ENCODE results near the gene NPC1.

NPC1 gene

DNA sequence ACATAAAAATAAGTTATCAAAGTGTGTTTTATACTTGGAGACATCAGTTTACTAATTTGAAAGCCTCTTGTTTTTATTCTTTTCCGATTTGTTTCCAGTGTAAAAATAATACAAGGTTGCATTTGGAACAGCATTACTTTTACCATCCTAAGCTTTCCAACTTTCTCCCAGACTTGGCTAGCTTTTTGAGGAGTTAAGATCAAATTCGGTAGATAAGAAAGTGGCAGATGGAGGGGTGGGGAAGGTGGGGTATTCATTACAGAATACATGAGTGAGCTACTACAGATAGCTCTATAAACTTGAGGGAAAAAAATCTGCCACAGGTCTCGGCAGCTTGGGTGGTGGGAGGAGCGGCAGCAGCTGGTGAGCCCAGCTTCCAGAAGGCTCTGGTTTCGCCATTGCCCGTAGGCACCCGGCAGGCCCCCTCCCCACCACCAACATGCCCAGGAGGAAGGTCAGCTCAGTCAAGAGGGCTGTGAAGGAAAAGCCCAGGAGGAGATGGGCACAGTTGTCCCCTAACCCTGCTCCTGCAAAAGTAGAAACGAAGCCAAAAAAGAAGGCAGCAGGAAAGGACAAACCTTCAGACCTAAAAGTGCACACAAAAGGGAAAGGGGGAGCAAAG is 101.6 kb downstream of the NPC1 start:
- DNase-seq (ENCODE audit: low spot score) = no peak

Measured in activated CD4-positive, alpha-beta T cell treated with anti-CD3 and anti-CD28 coated beads, Interleukin-2, Interleukin-4, amounts not matched to agents 100 ng/mL and 50 ng/mL, durations not matched to agents 16 hours and 8 hours (primary cell).